ENCODE data around the gene GPR176.
"Not testable (repeated sequence)": the region's sequence is repeated elsewhere in the genome, so short reads cannot be mapped to it uniquely, and the experiment has no call there.

The GPR176 gene

GRCh38 chr15:39854161-39854560 is 65.9 kb downstream of the GPR176 start:
- DNase-seq, result peak; percentile 12

GRCh38 chr15:39852250-39852649 is 67.8 kb downstream of the GPR176 start:
- no peak for DNase-seq

GRCh38 chr15:39851500-39852092 is 68.5 kb downstream of the GPR176 start:
- no peak for DNase-seq

- no peak for DNase-seq
Measured at GRCh38 chr15:39850436-39850835, 69.6 kb downstream of the GPR176 start.

- peak; percentile 56 for DNase-seq
Measured at GRCh38 chr15:39846108-39846507, 74.0 kb downstream of the GPR176 start.

- DNase-seq, result no peak
Measured at GRCh38 chr15:39845582-39845981, 74.5 kb downstream of the GPR176 start.

- no peak for DNase-seq
Measured at GRCh38 chr15:39843565-39843964, 76.5 kb downstream of the GPR176 start.

- no peak for DNase-seq
Measured at GRCh38 chr15:39837454-39837853, 82.6 kb downstream of the GPR176 start.

GRCh38 chr15:39835550-39835949 is 84.5 kb downstream of the GPR176 start:
- DNase-seq, result no peak

- DNase-seq, result no peak
Measured at GRCh38 chr15:39834256-39834655, 85.8 kb downstream of the GPR176 start.

- DNase-seq, result no peak
Measured at GRCh38 chr15:39833515-39833981, 86.5 kb downstream of the GPR176 start.

- no peak for DNase-seq
Measured at GRCh38 chr15:39830166-39830565, 89.9 kb downstream of the GPR176 start.

- DNase-seq, result no peak
Measured at GRCh38 chr15:39828374-39828931, 91.6 kb downstream of the GPR176 start.

GRCh38 chr15:39826975-39827374 is 93.1 kb downstream of the GPR176 start:
- no peak for DNase-seq

- no peak for DNase-seq
Measured at GRCh38 chr15:39823634-39824033, 96.4 kb downstream of the GPR176 start.

- DNase-seq, result no peak
Measured at GRCh38 chr15:39820050-39820602, 99.9 kb downstream of the GPR176 start.

GRCh38 chr15:39819533-39819932 is 100.5 kb downstream of the GPR176 start:
- DNase-seq, result no peak

- DNase-seq, result no peak
Measured at GRCh38 chr15:39817892-39818291, 102.2 kb downstream of the GPR176 start.

GRCh38 chr15:39814489-39814888 is 105.6 kb downstream of the GPR176 start:
- peak; percentile 53 for DNase-seq

GRCh38 chr15:39812651-39813050 is 107.4 kb downstream of the GPR176 start:
- not testable (repeated sequence) for DNase-seq

GRCh38 chr15:39808909-39809308 is 111.2 kb downstream of the GPR176 start:
- DNase-seq, result no peak

- no peak for DNase-seq
Measured at GRCh38 chr15:39807791-39808190, 112.3 kb downstream of the GPR176 start.

- DNase-seq, result no peak
Measured at GRCh38 chr15:39804026-39804425, 116.0 kb downstream of the GPR176 start.

- no peak for DNase-seq
Measured at GRCh38 chr15:39803016-39803415, 117.0 kb downstream of the GPR176 start.

All from kidney glomerular epithelial cell (primary cell).